Measurements from ENCODE around the gene MUC5B.

The MUC5B gene

GRCh38 chr11:1218788-1219445 lies 3.9 kb upstream of the MUC5B start:
- no peak for DNase-seq (ENCODE audit: low read depth in 1 of 2, low spot score in 1 of 2)

GRCh38 chr11:1219446-1219833 lies 3.4 kb upstream of the MUC5B start:
- DNase-seq (ENCODE audit: low read depth in 1 of 2, low spot score in 1 of 2), result no peak

- DNase-seq (ENCODE audit: low read depth in 1 of 2, low spot score in 1 of 2), result no peak
Measured at GRCh38 chr11:1219834-1220815, 2.7 kb upstream of the MUC5B start.

GRCh38 chr11:1220941-1221721 lies 1.7 kb upstream of the MUC5B start:
- DNase-seq (ENCODE audit: low read depth in 1 of 2, low spot score in 1 of 2), result no peak

GRCh38 chr11:1221848-1222311 lies 986 bp upstream of the MUC5B start:
- no peak for DNase-seq (ENCODE audit: low read depth in 1 of 2, low spot score in 1 of 2)

- DNase-seq (ENCODE audit: low read depth in 1 of 2, low spot score in 1 of 2), result no peak
Measured at GRCh38 chr11:1223346-1224110, 662 bp downstream of the MUC5B start.

GRCh38 chr11:1224111-1224490 lies 1.2 kb downstream of the MUC5B start:
- DNase-seq (ENCODE audit: low read depth in 1 of 2, low spot score in 1 of 2), result no peak

- DNase-seq (ENCODE audit: low read depth in 1 of 2, low spot score in 1 of 2), result no peak
Measured at GRCh38 chr11:1224491-1225385, 1.9 kb downstream of the MUC5B start.

GRCh38 chr11:1225386-1226225 lies 2.7 kb downstream of the MUC5B start:
- no peak for DNase-seq (ENCODE audit: low read depth in 1 of 2, low spot score in 1 of 2)

GRCh38 chr11:1226226-1226985 lies 3.5 kb downstream of the MUC5B start:
- DNase-seq (ENCODE audit: low read depth in 1 of 2, low spot score in 1 of 2), result no peak

- no peak for DNase-seq (ENCODE audit: low read depth in 1 of 2, low spot score in 1 of 2)
Measured at GRCh38 chr11:1226986-1227550, 4.2 kb downstream of the MUC5B start.

- no peak for DNase-seq (ENCODE audit: low read depth in 1 of 2, low spot score in 1 of 2)
Measured at GRCh38 chr11:1227551-1228100, 4.8 kb downstream of the MUC5B start.

- no peak for DNase-seq (ENCODE audit: low read depth in 1 of 2, low spot score in 1 of 2)
Measured at GRCh38 chr11:1228101-1228821, 5.4 kb downstream of the MUC5B start.

- no peak for DNase-seq (ENCODE audit: low read depth in 1 of 2, low spot score in 1 of 2)
Measured at GRCh38 chr11:1228921-1229451, 6.1 kb downstream of the MUC5B start.

GRCh38 chr11:1229471-1230120 lies 6.7 kb downstream of the MUC5B start:
- DNase-seq (ENCODE audit: low read depth in 1 of 2, low spot score in 1 of 2), result no peak

- DNase-seq (ENCODE audit: low read depth in 1 of 2, low spot score in 1 of 2), result no peak
Measured at GRCh38 chr11:1230121-1230455, 7.2 kb downstream of the MUC5B start.
